Measurements from ENCODE around the gene VSIR.

GRCh38 chr10:71755179-71755879 lies 18.0 kb downstream of the VSIR start:
- TF ChIP-seq RAD21 (IDR thresholded peaks at IDR 0.05; ENCODE audit: low read length) = no peak
- no peak for TF ChIP-seq CTCF (IDR thresholded peaks at IDR 0.05)
- TF ChIP-seq FOXJ3 (CRISPR knock-in tag; IDR thresholded peaks at IDR 0.05) = no peak
- no peak for TF ChIP-seq EP300 (IDR thresholded peaks at IDR 0.05; ENCODE audit: borderline replicate concordance in 1 of 2, low read depth in 1 of 2, low read length in 1 of 2)
- TF ChIP-seq PBX3 (IDR thresholded peaks at IDR 0.05) = no peak
- TF ChIP-seq REST (IDR thresholded peaks at IDR 0.05; ENCODE audit: low read depth, low read length) = no peak
